Measurements from ENCODE around the gene ESD. TPM values are rescaled to one million over a fixed set of nuclear protein-coding genes. Genes with fewer than 3 reads are reported as not detected.
"Not testable (repeated sequence)": the region's sequence is repeated elsewhere in the genome, so short reads cannot be mapped to it uniquely, and the experiment has no call there.

The ESD gene
- total and polyA plus RNA-seq, 10 of the 15 experiments (the other 5 are each of a cell fraction or from before 2014, with no cell fraction given): 105 to 387 (median 195) TPM

DNA sequence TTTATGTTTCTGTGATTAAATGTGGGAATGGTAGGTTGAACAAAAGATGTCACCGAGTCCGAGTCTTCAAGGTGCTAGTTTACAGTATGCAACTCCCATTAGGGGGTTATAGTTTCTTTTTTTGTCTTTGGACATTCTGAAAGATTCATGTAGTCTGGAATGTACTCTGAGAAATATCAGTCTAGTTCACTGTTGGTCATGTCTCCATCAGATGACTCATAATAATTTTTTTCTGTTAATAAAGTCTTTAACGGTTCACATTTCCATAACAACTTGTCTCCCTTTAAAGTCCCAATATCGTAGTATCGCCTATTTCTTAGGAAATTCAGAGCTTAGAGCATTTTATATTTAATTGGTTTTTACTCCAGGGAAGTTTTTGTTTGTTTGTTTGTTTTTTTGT, 13.5 kb upstream of the ESD start (continued):
- no peak for TF ChIP-seq CHD2 (IDR thresholded peaks at IDR 0.05; ENCODE audit: borderline replicate concordance, low read depth, low read length)
- TF ChIP-seq, protein P1, sequence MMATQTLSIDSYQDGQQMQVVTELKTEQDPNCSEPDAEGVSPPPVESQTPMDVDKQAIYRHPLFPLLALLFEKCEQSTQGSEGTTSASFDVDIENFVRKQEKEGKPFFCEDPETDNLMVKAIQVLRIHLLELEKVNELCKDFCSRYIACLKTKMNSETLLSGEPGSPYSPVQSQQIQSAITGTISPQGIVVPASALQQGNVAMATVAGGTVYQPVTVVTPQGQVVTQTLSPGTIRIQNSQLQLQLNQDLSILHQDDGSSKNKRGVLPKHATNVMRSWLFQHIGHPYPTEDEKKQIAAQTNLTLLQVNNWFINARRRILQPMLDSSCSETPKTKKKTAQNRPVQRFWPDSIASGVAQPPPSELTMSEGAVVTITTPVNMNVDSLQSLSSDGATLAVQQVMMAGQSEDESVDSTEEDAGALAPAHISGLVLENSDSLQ (IDR thresholded peaks at IDR 0.05): no peak
- no peak for TF ChIP-seq CEBPB (IDR thresholded peaks at IDR 0.05; ENCODE audit: borderline replicate concordance in 1 of 2, low read depth in 2 of 2, low read length in 2 of 2)
- no peak for TF ChIP-seq FOXM1 (IDR thresholded peaks at IDR 0.05; ENCODE audit: low read depth, low read length)
- TF ChIP-seq TCF7 (IDR thresholded peaks at IDR 0.05; ENCODE audit: borderline replicate concordance): no peak
- no peak for TF ChIP-seq NFIC (IDR thresholded peaks at IDR 0.05; ENCODE audit: low read depth, low read length)
- TF ChIP-seq MTA2 (IDR thresholded peaks at IDR 0.05; ENCODE audit: low read depth): no peak
- TF ChIP-seq NR2C1 (IDR thresholded peaks at IDR 0.05): no peak
- no peak for TF ChIP-seq HDAC2 (IDR thresholded peaks at IDR 0.05)

DNA sequence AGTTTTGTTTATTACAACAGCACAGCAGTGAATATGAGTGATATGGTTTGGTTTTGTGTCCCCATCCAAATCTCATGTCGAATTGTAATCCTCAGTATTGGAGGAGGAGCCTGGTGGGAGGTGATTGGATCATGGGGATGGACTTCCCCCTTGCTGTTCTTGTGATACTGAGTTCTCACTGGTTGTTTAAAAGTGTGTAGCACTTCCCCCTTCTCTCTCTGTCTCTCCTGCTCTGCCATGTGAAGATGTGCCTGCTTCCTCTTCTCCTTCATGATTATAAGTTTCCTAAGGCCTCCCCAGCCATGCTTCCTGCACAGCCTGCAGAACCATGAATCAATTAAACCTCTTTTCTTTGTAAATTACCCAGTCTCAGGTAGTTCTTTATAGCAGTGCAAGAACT, 8.0 kb upstream of the ESD start:
- H3K9me3 ChIP-seq (replicated peaks; ENCODE audit: control insufficient read depth, insufficient read depth, low read length); H3K79me2 ChIP-seq (ENCODE audit: control insufficient read depth, insufficient read depth, low read length); BruUV-seq (replicated peaks); H3K27me3 ChIP-seq (replicated peaks in 1 of 2; ENCODE audit: control insufficient read depth in 2 of 2, insufficient read depth in 2 of 2, low read length in 1 of 2); RAD21 ChIA-PET (ENCODE audit: unreplicated experiment); H3K9ac ChIP-seq (ENCODE audit: control insufficient read depth, insufficient read depth, low read length); ATAC-seq; SMC1A ChIA-PET (ENCODE audit: uncharacterized antibody, unreplicated experiment); CTCF ChIA-PET; H3K36me3 ChIP-seq (ENCODE audit: control insufficient read depth in 2 of 2, insufficient read depth in 2 of 2, low read length in 1 of 2); H4K20me1 ChIP-seq (ENCODE audit: control insufficient read depth, insufficient read depth); H3K27ac ChIP-seq (ENCODE audit: control insufficient read depth, insufficient read depth); FAIRE-seq; H2AFZ ChIP-seq (ENCODE audit: control insufficient read depth, low read depth, low read length); H3K4me3 ChIP-seq; H3K4me2 ChIP-seq (ENCODE audit: control insufficient read depth, insufficient read depth); intact Hi-C loops (cut with micrococcal nuclease; ENCODE audit: unreplicated experiment); DNase-seq (ENCODE audit: low read depth, low spot score); H3K4me1 ChIP-seq (ENCODE audit: control insufficient read depth, insufficient read depth, low read length); in situ Hi-C loops (cut with MboI): not testable (repeated sequence)
- POLR2A ChIA-PET: interaction anchor here (0.7 kb wide), 1 partner anchor 28 kb away, joined by 4 read pairs; no protein-coding TSS in a partner anchor
- WGBS (ENCODE audit: insufficient coverage, insufficient replicate concordance, low lambda C conversion rate, missing lambda C conversion rate): 0% methylated on average over 1 of the region's 1 CpG
